ENCODE measurements around the gene ZBTB7B.

ZBTB7B gene

GRCh38 chr1:155040358-155041093 lies 37.9 kb downstream of the ZBTB7B start:
- no peak for DNase-seq

GRCh38 chr1:155042789-155043188 lies 40.2 kb downstream of the ZBTB7B start:
- DNase-seq: no peak

GRCh38 chr1:155043301-155043702 lies 40.7 kb downstream of the ZBTB7B start:
- DNase-seq: no peak

GRCh38 chr1:155043793-155044192 lies 41.2 kb downstream of the ZBTB7B start:
- no peak for DNase-seq

- DNase-seq: no peak
Measured at GRCh38 chr1:155044365-155044764, 41.8 kb downstream of the ZBTB7B start.

- DNase-seq: peak; percentile 94
Measured at GRCh38 chr1:155044812-155045657, 42.4 kb downstream of the ZBTB7B start.

- DNase-seq: no peak
Measured at GRCh38 chr1:155048449-155049334, 46.1 kb downstream of the ZBTB7B start.

GRCh38 chr1:155049651-155050559 lies 47.3 kb downstream of the ZBTB7B start:
- DNase-seq: no peak

GRCh38 chr1:155050560-155051341 lies 48.1 kb downstream of the ZBTB7B start, which contains the start of gene ADAM15:
Gene ADAM15 (plus strand): TSS chr1:155051316. CDS start chr1:155051387, 71 bp downstream.
- DNase-seq: peak; percentile 94

GRCh38 chr1:155051342-155051776 lies 48.8 kb downstream of the ZBTB7B start:
- no peak for DNase-seq

- no peak for DNase-seq
Measured at GRCh38 chr1:155051777-155052398, 49.3 kb downstream of the ZBTB7B start.

- no peak for DNase-seq
Measured at GRCh38 chr1:155052439-155053395, 50.1 kb downstream of the ZBTB7B start.

GRCh38 chr1:155053531-155054105 lies 51.0 kb downstream of the ZBTB7B start:
- no peak for DNase-seq

GRCh38 chr1:155057104-155057503 lies 54.5 kb downstream of the ZBTB7B start:
- DNase-seq: no peak

- no peak for DNase-seq
Measured at GRCh38 chr1:155057788-155058211, 55.2 kb downstream of the ZBTB7B start.

- no peak for DNase-seq
Measured at GRCh38 chr1:155060736-155061135, 58.1 kb downstream of the ZBTB7B start.

- DNase-seq: peak; percentile 93
Measured at GRCh38 chr1:155061381-155062150, 59.0 kb downstream of the ZBTB7B start.

- peak; percentile 76 for DNase-seq
Measured at GRCh38 chr1:155062151-155062686, 59.6 kb downstream of the ZBTB7B start.
